Cardiac muscle cell (in vitro differentiated cells and primary cell): ENCODE results near the gene FKBP8. TPM values are rescaled to one million over a fixed set of nuclear protein-coding genes. Genes with fewer than 3 reads are reported as not detected.

Source experiments
- DNase-seq, 2 donors: peaks; one replicate each; pipeline versions ENCODE4 v3.0.0 to v3.0.0-alpha.2; 2010 to 2017; ENCODE audit warnings: low read depth in 1 of 2, low spot score in 1 of 2
- H3K27ac ChIP-seq: fragments of 200-600 bp; sonication (generic); 2 replicates; pipeline ENCODE4 v1.5.1; 2016
- H3K27me3 ChIP-seq: fragments of 200-600 bp; sonication (generic); 2 replicates; pipeline ENCODE4 v1.6.0; 2016; ENCODE audit warnings: control low read depth
- H3K36me3 ChIP-seq: fragments of 200-600 bp; sonication (generic); 2 replicates; pipeline ENCODE4 v1.5.1; 2016; ENCODE audit warnings: control low read depth
- H3K4me1 ChIP-seq: fragments of 200-600 bp; sonication (generic); 2 replicates; pipeline ENCODE4 v1.8.1; 2017; ENCODE audit warnings: low read depth, mild to moderate bottlenecking, mixed run types
- H3K4me3 ChIP-seq: fragments of 200-600 bp; sonication (generic); 2 replicates; pipeline ENCODE4 v1.5.1; 2016; ENCODE audit warnings: mild to moderate bottlenecking
- H3K9me3 ChIP-seq: fragments of 200-600 bp; sonication (generic); 2 replicates; pipeline ENCODE4 v1.5.1; 2017; ENCODE audit warnings: low read depth, mild to moderate bottlenecking, control low read depth
- CTCF ChIP-seq: IDR thresholded peaks from 2 replicates; pipeline ENCODE4 v1.5.1; 2012; ENCODE audit warnings: low read depth, mild to moderate bottlenecking, low read length
- polyA plus RNA-seq: library from polyadenylated mRNA; unstranded; fragments of >200 nt; fragmentation: Nextera tagmentation; extraction: Ambion mirVana; gene quantifications from 2 replicates; pipeline ENCODE4 v1.2.1, GENCODE V29; 2016
- total RNA-seq: library from RNA; depleted of rRNA; stranded (reverse); fragments of >200 nt; gene quantifications from 2 replicates; pipeline ENCODE4 v1.2.3, GENCODE V29; 2016

The FKBP8 gene
- total and polyA plus RNA-seq, 2 experiments from 2014 or later: 398 to 568 TPM

GRCh38 chr19:18494267-18494607, 49.1 kb downstream of the FKBP8 start:
- DNase-seq: peak in 1 of 2 donors; percentile 47
- Histone ChIP-seq H3K36me3 (no peaks in the 10 kb centered on the region), H3K27ac (no peak overlapping the region), H3K4me3 (no peak overlapping the region), H3K27me3 (no peaks in the 10 kb centered on the region), H3K9me3 (no peaks in the 10 kb centered on the region), H3K4me1 (peaks cover 27% of the 10 kb centered on the region)
- TF ChIP-seq CTCF: no peak

- Histone ChIP-seq H3K36me3 (no peaks in the 10 kb centered on the region), H3K27me3 (no peaks in the 10 kb centered on the region), H3K27ac (no peak overlapping the region)
These were observed 49.7 kb downstream of the FKBP8 start for GRCh38 chr19:18493440-18494266.

GRCh38 chr19:18491995-18492953, 51.1 kb downstream of the FKBP8 start:
- peaks cover 35% of the 10 kb centered on the region for H3K4me1 ChIP-seq
- no peak for DNase-seq

More at GRCh38 chr19:18493440-18494266, 49.7 kb downstream of the FKBP8 start:
- Histone ChIP-seq H3K4me3 (no peak overlapping the region), H3K9me3 (no peaks in the 10 kb centered on the region), H3K4me1 (peaks cover 31% of the 10 kb centered on the region)
- DNase-seq: no peak
- TF ChIP-seq CTCF: no peak

GRCh38 chr19:18490728-18491127, 52.6 kb downstream of the FKBP8 start:
- no peaks in the 10 kb centered on the region for H3K27me3 ChIP-seq
- H3K4me1 ChIP-seq: peaks cover 42% of the 10 kb centered on the region
- no peaks in the 10 kb centered on the region for H3K36me3 ChIP-seq
- no peak for TF ChIP-seq CTCF
- H3K4me3 ChIP-seq: no peak overlapping the region
- H3K27ac ChIP-seq: no peak overlapping the region
- H3K9me3 ChIP-seq: no peaks in the 10 kb centered on the region
- DNase-seq: no peak

More at GRCh38 chr19:18491995-18492953, 51.1 kb downstream of the FKBP8 start:
- Histone ChIP-seq H3K4me3 (no peak overlapping the region), H3K36me3 (no peaks in the 10 kb centered on the region), H3K9me3 (no peaks in the 10 kb centered on the region), H3K27me3 (no peaks in the 10 kb centered on the region), H3K27ac (peak overlapping the region; percentile 66)
- TF ChIP-seq CTCF: no peak

GRCh38 chr19:18489627-18490184, 53.7 kb downstream of the FKBP8 start:
- Histone ChIP-seq H3K4me1 (peaks cover 42% of the 10 kb centered on the region), H3K9me3 (no peaks in the 10 kb centered on the region), H3K27me3 (no peaks in the 10 kb centered on the region), H3K4me3 (no peak overlapping the region), H3K36me3 (no peaks in the 10 kb centered on the region), H3K27ac (peak overlapping the region; percentile 56)
- DNase-seq: no peak
- TF ChIP-seq CTCF: no peak
